DOHH2 (cell line): Measurements from ENCODE around the gene REEP6.

Source experiments
- H3F3A ChIP-seq: fragments of 200-600 bp; sonication (generic), shearing (Covaris generic); 2 replicates; pipeline ENCODE4 v1.6.0; 2016; ENCODE audit warnings: antibody characterized with exemption, mild to moderate bottlenecking; ENCODE audit not compliant: control insufficient read depth, insufficient read depth
- H3K27ac ChIP-seq: fragments of 200-600 bp; sonication (generic); 2 replicates; pipeline ENCODE4 v1.5.1; 2014; ENCODE audit warnings: low read depth, mild to moderate bottlenecking, low read length, moderate library complexity
- H3K27me3 ChIP-seq: fragments of 200-600 bp; sonication (generic); 2 replicates; pipeline ENCODE4 v1.6.1; 2014; ENCODE audit warnings: mild to moderate bottlenecking, low read length, mixed read lengths; ENCODE audit not compliant: control insufficient read depth
- H3K36me3 ChIP-seq: fragments of 200-600 bp; sonication (generic); 2 replicates; pipeline ENCODE4 v1.6.1; 2014; ENCODE audit warnings: mild to moderate bottlenecking, low read length, moderate library complexity, mixed read lengths; ENCODE audit not compliant: control insufficient read depth
- H3K4me1 ChIP-seq: fragments of 200-600 bp; sonication (generic); 2 replicates; pipeline ENCODE4 v1.6.1; 2014; ENCODE audit warnings: mild to moderate bottlenecking, low read length, mixed read lengths; ENCODE audit not compliant: control insufficient read depth
- H3K4me2 ChIP-seq: fragments of 200-600 bp; sonication (generic); 2 replicates; pipeline ENCODE4 v1.6.0; 2014; ENCODE audit warnings: mild to moderate bottlenecking, low read length, moderate library complexity
- H3K4me3 ChIP-seq: fragments of 200-600 bp; sonication (generic); 2 replicates; pipeline ENCODE4 v1.5.1; 2014; ENCODE audit warnings: mild to moderate bottlenecking, low read length, mixed read lengths
- H3K79me2 ChIP-seq: fragments of 200-600 bp; sonication (generic); 2 replicates; pipeline ENCODE4 v1.6.1; 2014; ENCODE audit warnings: mild to moderate bottlenecking, low read length, mixed read lengths; ENCODE audit not compliant: control insufficient read depth
- H3K9me2 ChIP-seq: fragments of 200-600 bp; sonication (generic); replicated peaks from 2 replicates; pipeline ENCODE4 v1.6.1; 2014; ENCODE audit warnings: mild to moderate bottlenecking, low read length, mixed read lengths; ENCODE audit not compliant: control insufficient read depth
- H3K9me3 ChIP-seq: fragments of 200-600 bp; sonication (generic); 2 replicates; pipeline ENCODE4 v1.6.1; 2014; ENCODE audit warnings: antibody characterized with exemption, low read length, mixed read lengths; ENCODE audit not compliant: control insufficient read depth, insufficient read depth
- H4K20me1 ChIP-seq: fragments of 200-600 bp; sonication (generic); 2 replicates; pipeline ENCODE4 v1.6.0; 2014; ENCODE audit warnings: low read depth, mild to moderate bottlenecking, antibody characterized with exemption, low read length, moderate library complexity; ENCODE audit not compliant: control insufficient read depth, insufficient read depth
- CTCF ChIP-seq: fragments of 200-600 bp; sonication (generic); IDR thresholded peaks from one replicate; pipeline ENCODE4 v1.5.1; 2014; ENCODE audit warnings: antibody characterized with exemption, mild to moderate bottlenecking, low read depth, low read length; ENCODE audit not compliant: poor library complexity, severe bottlenecking
- EZH2phosphoT487 ChIP-seq: fragments of 200-600 bp; sonication (generic); IDR thresholded peaks from 2 replicates; pipeline ENCODE4 v1.6.1; 2017; ENCODE audit warnings: borderline replicate concordance, mild to moderate bottlenecking, antibody characterized with exemption, low read length, moderate library complexity, mixed read lengths

REEP6 gene

DNA sequence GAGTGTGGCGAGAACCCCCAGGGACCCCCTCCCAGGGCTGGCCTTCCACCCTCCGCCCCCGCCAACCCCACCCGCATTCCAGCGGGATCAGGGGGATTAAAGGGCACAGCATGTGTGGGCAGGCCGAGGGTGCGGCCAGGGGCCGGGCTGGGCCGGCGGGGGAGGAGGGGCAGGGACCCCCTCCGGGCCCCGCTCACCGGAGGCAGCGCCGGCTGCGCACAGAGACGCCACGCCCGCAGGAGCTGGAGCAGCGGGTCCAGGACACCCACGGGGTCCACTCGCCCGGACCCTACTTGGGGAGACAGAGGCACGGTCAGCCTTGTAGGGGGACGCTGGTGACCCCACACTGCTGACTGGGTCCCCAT lies 19.4 kb downstream of the REEP6 start:
- peaks cover 6% of the 10 kb centered on the region; the same call in 1 of the 2 replicates for H3K9me3 ChIP-seq
- H3F3A ChIP-seq, result no peaks in the 10 kb centered on the region
- no peak overlapping the region for H3K4me2 ChIP-seq
- H3K9me2 ChIP-seq, result no peaks in the 10 kb centered on the region
- H4K20me1 ChIP-seq, result 0 out of 2 replicates have a peak, but pooled peaks cover 3% of the 10 kb centered on the region
- H3K36me3 ChIP-seq, result no peaks in the 10 kb centered on the region
- no peaks in the 10 kb centered on the region for H3K79me2 ChIP-seq
- H3K4me1 ChIP-seq, result peaks cover 10% of the 10 kb centered on the region
- H3K27ac ChIP-seq, result no peak overlapping the region
- TF ChIP-seq CTCF (no peak), EZH2phosphoT487 (no peak)
- H3K4me3 ChIP-seq, result no peak overlapping the region
- peaks cover 22% of the 10 kb centered on the region for H3K27me3 ChIP-seq

- peaks cover 22% of the 10 kb centered on the region for H3K27me3 ChIP-seq
- H3K79me2 ChIP-seq, result no peaks in the 10 kb centered on the region
- no peaks in the 10 kb centered on the region for H3K36me3 ChIP-seq
- H4K20me1 ChIP-seq, result 0 out of 2 replicates have a peak, but pooled peaks cover 3% of the 10 kb centered on the region
- peaks cover 6% of the 10 kb centered on the region; the same call in 1 of the 2 replicates for H3K9me3 ChIP-seq
- H3K4me2 ChIP-seq, result no peak overlapping the region
- H3K27ac ChIP-seq, result no peak overlapping the region
- peaks cover 10% of the 10 kb centered on the region for H3K4me1 ChIP-seq
- no peak for TF ChIP-seq CTCF
- no peak for TF ChIP-seq EZH2phosphoT487
- H3K4me3 ChIP-seq, result no peak overlapping the region
- no peaks in the 10 kb centered on the region for H3K9me2 ChIP-seq
- H3F3A ChIP-seq, result no peaks in the 10 kb centered on the region
These were observed 19.8 kb downstream of the REEP6 start for GRCh38 chr19:1510807-1511206.

DNA sequence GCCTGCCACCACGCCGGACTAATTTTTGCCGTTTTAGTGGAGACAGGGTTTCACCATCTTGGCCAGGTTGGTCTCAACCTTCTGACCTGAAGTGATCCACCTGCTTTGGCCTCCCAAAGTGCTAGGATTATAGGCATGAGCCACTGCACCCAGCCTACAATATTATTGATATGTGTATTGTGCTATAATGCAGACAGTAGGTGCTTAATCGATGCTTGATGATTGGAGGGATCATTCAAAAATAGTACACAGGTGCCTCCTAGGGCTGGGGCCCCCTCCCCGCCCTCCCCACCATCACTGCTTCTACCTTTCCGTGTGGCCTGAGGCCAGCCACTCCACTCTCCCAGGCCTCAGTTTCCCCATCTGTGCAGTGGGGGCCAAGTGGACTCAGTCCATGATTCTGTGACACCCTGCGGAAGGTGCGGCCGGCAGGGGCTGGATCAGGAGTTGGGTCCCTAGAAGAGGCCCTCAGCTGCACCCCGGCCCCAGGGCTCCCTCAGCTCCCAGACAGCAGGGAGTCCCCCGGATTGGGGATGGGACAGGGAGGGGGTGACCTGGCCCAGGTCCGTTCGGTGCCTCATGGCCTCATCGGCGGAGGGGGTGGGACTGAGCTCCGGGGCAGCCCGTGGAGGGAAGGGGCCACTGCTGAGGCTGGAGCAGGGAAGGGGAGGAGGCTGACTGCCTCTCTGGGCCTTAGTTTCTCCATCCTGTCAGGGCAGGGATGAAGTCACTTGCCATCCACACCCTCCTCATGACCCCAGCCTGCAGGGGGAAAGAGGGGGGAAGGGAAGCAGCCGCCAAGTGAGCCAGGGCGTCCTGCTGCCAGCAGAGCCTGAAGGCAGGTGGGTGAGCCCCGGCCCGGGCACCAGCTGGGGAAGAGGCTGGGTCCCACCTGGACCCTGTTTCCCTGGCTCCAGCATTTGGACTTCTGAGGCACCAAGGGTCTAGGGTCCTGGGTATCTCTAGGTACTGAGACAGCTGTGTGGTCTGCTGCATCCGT lies 20.6 kb downstream of the REEP6 start:
- Histone ChIP-seq H3K9me3 (peaks cover 6% of the 10 kb centered on the region; the same call in 1 of the 2 replicates), H4K20me1 (0 out of 2 replicates have a peak, but pooled peaks cover 3% of the 10 kb centered on the region), H3K4me2 (no peak overlapping the region), H3K36me3 (no peaks in the 10 kb centered on the region), H3K4me3 (no peak overlapping the region), H3K27ac (no peak overlapping the region), H3K9me2 (no peaks in the 10 kb centered on the region), H3F3A (no peaks in the 10 kb centered on the region), H3K4me1 (peaks cover 10% of the 10 kb centered on the region), H3K27me3 (peaks cover 22% of the 10 kb centered on the region), H3K79me2 (no peaks in the 10 kb centered on the region)
- TF ChIP-seq CTCF, result no peak
- TF ChIP-seq EZH2phosphoT487, result no peak
